GM19397 (cell line): Measurements from ENCODE around the gene RNF166.

Experiments
- ATAC-seq: cut with Tn5 transposase; IDR thresholded peaks from one replicate; pipeline ENCODE4 v1.9.1; 2021; ENCODE audit warnings: mild to moderate bottlenecking, moderate library complexity; ENCODE audit not compliant: unreplicated experiment

The RNF166 gene

DNA sequence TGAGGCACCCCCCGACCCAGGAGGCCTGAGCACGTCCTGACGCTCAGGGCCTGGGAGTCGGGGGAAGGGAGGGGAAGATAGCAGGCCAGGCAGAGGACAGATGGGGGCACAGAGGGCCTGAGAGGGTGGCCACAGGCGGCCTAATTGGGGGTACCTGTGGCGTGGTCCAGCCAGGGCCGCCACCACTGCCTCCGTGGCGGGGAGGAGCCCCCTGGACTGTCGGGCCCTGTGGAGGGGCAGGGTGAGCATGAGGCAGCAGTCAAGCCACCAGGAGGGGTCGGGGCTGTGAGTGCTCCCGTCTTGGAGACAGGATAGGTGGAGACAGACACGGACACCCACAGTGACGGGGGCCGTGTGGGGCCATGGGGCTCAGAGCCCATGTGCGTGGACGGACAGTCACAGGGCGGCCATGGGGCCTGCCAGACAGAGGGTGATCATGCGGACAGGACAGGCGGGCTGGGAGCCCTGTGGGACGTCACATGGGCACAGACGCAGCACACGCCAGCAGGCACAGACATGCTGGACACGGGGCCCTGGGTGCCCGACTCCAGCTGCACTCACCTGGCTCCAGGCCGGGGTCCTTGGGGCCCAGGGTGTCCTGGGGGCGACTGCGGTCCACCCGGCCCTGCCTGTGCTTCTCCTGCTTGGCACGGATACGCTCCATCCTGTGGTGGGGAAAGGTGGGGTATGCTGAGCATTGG lies 18.8 kb upstream of the RNF166 start:
- no peak for ATAC-seq

DNA sequence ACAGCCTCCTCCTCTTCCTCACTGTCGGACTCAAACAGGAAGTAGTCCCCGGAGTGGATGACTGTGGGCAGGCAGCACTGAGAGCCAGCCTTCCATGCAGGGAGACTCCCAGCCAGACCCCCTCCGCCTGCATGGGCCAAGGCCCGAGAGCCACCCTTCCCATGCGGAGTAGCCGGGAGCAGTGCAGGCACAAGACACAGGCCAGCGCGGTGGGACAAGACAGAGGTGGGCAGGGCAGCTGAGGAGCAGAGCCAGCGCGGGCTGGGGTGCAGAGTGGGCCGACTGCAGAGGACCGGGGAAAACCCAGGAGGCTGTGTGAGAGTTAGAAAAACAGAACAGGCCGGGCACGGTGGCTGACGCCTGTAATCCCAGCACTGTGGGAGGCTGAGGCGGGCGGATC lies 17.7 kb upstream of the RNF166 start:
- no peak for ATAC-seq

DNA sequence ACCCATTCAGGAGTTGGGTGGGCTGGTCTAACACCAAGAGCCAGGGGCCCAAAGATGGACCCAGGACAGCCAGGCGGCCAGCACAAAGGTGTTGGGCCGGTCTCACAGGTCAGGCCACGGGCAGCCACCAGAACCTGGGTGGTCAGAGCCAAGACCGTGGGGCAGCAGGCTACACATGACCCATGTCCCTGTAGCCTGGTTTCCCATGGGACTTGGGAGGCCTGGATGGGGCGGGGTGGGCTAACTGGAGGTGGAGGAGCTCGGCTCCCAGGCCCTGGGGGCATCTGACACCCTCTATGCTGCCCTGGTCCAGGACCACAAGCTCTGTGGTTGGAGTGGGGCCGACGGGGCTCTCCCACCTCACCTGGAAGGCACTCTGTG lies 17.3 kb upstream of the RNF166 start:
- ATAC-seq, result no peak

DNA sequence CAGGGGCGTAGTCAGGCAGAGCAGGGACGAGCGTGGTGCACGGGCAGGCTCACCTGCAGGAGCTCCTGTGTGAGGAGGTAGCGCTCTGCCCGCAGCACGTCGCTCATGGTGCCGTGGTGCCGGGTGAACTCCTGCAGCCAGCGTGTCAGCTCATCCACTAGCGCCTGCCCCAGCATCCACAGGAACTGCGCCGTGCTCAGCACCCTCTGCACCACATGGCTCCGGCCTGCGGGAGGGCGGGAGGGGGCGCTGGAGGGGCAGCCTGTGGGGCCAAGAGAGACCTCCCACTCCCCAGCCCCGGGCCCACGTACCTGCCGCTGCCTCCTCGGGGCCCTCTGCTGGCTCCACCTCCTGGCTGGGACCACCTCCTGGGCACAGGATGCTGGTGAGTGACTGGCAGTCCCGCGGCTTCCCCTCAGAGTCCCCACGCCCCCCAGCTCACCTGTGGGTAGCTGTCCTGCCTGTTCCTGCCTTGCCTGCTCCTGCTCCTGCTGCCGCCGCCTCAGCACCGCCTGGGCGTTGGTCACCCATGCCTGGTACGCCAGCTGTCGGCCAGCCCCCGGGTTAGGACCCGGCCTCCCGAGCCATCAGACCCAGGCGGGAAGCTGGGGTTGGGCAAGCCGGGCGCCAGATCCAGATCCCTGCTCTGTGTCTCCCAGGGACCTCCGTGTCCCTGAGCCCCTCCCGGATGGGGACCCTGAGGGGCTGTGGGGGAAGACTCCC lies 16.7 kb upstream of the RNF166 start:
- ATAC-seq, result no peak

DNA sequence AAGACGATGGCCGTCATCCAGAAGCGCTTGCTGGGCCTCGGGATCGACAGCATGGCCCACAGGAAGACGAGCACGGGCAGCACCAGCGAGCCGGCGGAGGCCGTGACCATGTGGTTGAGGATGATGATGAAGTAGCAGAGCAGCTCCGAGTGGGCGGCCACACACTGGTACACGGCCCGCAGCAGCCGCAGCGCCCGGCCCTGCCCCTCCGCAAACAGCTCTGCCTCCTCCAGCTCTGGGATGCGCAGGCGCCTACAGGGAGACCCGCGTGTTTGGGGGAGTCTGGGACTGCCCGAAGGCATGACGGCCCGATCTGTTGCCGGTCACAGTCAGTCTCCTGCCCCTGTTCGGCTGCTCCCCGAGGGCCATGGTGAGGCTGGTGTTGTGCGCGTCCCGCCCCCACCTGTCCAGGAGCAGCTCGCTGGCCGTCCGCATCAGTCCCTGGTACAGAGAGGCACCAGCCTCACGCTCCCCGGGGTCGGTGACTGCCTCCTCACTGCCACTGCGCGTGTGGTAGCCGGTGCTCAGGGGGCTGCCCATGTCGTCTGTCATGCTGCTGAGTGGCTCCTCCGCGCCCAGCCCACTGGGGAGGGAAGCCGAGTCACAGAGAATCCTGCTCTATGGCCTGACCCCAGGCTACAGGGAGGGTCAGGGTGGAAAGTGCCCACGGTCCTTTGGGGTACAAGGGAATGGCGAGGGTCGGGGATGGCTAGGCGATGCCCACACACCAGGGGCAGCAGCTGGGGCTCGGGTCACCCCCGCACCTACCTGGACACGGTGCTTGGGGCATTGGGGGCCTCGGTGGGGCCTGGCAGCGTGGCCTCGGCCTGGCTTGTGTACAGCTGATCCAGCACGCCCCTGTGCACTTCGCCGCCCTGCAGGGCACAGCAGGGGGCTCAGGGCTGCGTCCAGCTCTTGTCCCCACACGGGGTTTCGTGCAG lies 15.9 kb upstream of the RNF166 start:
- no peak for ATAC-seq

DNA sequence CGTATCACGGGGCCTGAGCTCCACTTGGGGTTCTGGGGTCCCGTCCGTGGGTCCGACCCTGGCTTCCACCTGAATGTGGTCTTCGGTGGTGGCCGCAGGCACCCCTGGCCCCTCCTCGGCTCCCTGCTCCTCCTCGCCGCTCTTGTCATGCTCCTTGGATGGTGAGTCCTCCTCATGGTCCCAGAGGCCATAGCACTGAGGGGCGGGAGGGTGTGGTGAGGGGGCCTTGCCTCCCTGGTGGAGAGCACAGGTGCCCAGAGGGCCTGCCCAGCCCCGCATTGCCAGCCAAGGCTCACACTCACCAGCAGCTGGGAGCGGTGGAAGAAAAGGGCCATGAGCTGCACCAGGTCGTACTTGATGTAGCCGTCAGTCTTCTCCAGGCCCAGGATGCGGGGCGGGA lies 15.0 kb upstream of the RNF166 start:
- ATAC-seq, result no peak

DNA sequence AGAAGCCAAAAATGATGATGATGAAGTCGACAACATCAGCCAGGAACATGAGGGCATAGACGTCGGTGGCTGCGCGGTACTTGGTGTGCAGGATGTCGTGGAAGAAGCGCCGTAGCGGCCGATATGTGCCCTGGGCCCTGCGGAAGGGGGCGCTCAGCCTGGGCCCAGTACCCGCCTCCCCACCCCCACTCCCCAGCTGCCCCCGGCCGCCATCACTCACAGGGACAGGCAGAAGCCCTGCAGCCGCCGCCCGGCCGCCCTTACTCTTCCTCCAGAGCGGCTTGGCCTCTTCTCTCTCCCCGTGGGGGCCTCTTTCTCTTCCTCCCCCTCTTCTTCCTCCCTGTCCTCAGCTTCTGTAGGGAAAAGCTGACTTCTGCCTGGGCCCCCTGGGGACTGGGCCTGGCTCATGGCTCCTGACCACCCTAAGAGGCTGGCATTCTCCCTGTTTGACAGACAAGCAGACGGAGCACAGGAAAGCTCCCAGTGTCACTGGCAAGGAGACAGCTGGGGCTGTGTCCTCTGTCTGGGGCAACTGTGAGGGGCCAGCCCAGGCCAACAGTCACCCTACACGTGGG lies 14.3 kb upstream of the RNF166 start:
- ATAC-seq, result no peak

DNA sequence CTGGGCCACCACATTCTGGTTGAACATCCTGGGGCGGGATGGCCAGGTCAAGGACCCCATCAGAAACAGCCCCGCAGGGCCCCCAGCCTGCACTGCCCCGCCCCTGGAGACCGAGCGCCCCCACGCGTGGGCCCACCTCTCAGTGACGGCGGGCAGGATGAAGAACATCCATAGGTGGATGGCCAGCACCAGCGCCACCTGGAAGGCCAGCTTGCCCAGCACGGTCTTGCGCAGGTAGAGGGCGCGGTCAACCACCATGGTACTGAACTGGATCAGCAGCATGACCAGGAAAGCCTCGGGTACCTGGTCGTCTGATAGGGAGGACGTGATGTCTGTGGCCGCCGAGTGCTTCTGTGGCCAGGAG lies 13.7 kb upstream of the RNF166 start:
- no peak for ATAC-seq

DNA sequence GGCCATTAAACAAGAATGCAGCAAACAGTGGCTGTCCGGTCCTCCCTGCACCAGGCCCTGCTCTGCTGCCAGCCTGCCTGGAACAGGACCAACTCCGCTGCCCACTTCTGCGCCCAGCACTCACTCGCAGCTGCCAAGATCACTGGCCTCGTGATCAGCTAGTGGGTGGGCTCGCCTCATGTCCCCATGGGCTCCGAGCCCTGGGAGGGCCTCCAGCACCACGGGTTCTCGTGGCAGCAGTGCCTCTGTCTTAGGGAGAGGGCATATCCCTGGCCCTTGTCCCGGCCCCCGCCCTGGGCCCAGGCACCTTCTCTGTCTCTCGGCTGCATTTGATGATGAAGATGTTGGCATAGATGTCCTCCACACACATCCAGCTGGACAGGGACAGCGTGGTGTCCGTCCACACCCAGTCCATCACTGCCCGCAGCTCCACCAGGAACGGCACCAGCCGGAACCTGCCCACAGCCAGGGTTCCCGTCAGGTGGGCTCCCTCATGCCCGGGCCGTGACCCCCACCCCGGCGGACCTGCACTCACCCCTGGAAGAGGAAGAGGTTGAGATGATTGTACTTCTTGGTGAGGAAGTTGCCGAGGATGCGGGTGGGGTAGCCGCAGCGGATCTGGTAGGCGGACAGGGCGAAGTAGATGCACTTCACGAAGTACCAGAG lies 13.2 kb upstream of the RNF166 start:
- ATAC-seq, result no peak

DNA sequence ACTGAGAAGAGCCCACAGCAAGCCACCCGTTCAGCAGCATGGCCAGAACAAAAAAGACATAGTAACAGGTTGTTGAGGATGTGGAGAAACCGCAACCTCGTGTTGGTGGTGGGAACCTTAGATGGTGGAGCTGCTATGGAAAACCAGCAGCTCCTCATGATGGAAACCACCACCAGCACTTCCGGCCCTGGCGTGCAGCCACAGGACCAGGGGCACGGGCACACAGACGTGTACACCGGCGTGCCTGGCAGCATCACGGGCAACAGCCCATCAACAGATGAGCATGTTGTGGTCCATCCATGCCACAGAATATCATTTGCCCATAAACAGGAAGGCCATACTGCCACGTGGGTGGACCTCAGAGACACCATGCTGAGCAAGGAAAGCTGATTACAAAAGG lies 12.0 kb upstream of the RNF166 start:
- no peak for ATAC-seq

DNA sequence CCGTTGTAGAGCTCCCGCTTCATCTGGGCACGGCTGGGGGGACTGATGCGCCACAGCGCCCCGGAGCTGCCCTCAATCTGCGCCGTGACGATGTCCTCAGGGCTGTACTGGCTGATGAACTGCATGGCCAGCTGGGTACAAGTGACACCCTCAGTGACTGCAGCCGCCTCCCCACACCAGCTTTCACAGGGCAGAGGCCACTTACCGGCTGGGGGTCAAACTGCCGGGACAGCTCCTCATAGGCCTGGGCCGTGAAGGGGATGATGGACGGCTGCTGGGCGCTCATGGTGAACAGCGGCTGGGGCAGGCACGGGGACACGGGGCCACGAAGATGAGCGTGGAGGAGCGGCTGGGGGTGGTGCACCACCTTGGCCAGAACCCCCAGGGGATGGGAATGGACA lies 10.4 kb upstream of the RNF166 start:
- ATAC-seq, result no peak

DNA sequence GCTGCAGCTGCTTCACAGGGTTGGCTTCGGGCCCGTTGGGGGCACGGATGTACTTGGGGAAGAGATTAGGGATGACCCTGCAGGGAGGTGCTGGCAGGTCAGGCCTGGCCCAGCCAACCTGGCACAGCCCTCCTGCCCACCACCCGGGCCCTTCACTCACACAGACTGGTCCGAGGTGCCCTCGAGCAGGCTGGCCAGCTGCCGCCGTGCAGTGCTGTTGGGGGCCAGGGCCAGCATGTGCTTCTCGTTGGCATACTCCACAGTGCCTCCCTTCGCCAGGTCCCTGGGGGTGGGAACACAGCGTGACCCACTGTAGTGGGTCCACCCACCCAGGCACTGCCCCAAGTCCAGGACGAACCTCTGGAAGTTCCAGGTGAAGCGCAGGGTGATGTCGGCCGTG lies 10.0 kb upstream of the RNF166 start:
- ATAC-seq, result no peak

DNA sequence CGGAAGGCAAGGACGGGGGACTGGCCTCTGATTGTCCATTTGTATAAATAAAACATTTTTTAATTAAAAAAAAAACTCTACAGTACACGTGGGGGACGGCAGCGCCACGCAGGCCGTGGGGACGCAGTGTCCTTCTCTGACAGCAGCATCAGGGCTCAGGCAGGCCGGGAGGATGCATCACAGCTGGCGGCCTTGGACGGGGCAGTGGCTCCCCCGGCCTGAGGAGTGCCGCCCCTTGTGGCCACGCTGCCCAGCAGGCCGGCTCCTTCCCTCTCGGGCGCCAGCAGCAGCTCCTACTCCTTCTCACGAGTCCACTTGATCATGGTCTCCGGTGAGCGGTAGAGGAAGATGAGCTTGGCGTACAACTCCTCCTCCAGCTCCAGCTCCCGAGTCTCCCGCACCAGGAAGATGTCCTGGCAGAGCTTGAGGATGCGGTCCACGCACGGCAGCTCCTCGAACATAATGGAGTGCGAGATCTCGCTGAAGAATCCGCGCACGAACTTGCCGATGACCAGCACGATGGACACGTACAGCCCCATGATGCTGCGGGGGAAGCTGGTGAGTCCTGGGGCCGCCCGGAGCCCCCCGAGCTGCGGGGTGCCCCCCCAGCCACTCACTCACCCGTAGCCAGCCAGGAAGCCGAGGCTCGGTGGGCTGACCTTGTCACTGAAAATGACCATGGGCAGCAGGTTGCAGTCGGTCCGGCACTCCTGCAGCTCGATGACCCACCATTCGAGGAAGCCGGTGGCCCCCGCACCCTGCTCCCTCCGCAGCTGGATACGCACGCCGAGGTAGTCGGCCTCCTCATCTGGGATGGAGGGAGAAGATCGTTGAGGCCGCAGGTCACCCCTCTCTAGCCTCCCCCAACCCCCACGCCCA lies 9.3 kb upstream of the RNF166 start:
- no peak for ATAC-seq

DNA sequence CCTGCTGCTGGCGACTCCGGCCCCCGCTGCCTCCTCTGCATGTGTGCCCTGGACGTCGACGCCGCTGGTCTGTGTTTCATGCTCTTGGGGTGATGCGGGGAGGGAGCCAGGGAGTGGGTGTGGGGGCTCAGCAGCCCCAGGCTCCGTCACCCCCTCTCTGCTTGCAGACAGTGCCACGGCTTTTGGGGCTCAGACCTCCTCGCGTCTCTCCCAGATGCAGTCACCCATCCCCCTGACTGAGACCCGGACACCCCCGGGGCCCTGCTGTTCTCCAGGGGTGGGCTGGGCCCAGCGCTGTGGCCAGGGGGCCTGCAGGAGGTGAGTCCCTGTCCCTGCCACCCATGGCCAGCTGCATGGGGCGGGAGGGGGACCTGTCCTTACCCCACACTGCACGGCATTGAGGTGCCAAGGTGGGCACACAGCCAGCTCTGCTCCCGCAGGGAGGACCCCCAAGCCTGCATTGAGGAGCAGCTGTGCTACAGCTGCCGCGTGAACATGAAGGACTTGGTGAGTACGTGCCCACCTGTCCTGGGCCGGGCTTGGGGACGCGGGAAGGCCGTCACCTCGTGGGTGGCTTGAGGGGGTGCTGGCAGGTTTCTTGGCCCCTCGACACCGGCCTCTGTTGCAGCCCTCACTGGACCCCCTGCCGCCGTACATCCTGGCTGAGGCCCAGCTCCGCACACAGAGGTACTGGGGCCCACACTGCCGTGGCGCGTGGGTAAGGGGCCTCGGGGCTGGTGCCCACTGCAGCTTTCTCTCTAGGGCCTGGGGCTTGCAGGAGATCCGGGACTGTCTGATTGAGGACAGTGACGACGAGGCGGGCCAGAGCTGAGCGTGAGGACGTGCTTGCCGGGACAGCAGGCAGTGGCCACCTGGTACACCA lies 8.5 kb upstream of the RNF166 start:
- ATAC-seq, result no peak

DNA sequence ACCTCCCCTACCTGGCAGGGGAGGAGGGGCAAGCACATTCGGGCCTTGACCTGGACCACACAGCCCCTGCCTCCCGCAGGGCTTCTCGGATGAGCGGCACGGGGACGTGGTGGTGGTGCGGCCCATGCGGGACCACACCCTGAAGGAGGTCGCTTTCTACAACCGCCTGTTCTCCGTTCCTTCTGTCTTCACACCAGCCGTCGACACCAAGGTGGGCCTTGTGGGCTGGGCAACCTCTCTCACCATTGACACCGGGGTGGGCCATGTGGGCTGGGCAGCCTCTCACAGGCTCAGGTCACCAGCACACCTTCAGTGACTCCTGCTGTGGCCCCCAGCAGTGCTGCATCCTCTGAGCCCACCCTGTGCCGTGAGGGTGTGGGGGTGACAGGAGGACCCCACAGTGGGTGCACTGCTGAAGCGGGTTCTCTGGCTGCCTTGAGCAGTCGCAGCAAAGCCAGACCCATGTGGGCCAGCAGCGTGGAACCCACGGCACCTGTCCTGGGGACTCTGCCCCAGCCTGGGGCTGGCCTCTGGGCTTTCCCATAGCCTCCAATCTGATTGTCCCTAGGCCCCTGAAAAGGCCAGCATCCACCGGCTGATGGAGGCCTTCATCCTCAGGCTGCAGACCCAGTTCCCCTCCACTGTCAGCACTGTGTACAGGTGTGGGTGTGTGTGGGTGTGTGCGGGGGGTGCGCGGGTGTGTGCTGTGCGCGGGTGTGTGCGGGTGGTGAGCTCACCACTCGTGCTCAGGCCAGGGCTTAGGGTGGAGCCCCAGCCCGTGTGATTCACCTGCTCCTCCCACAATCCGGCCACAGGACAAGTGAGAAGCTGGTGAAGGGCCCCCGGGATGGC lies 7.6 kb upstream of the RNF166 start:
- ATAC-seq, result no peak

DNA sequence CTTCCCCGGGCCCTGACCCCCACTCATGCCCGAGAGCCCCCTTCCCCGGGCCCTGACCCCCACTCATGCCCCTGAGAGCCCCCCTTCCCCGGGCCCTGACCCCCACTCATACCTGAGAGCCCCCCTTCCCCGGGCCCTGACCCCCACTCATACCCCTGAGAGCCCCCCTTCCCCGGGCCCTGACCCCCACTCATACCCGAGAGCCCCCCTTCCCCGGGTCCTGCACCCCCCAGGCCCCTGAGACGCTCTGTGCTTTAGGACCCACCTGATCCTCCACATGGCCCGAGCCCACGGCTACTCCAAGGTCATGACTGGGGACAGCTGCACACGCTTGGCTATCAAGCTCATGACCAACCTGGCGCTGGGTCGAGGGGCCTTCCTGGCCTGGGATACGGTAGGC lies 6.8 kb upstream of the RNF166 start:
- ATAC-seq, result no peak

DNA sequence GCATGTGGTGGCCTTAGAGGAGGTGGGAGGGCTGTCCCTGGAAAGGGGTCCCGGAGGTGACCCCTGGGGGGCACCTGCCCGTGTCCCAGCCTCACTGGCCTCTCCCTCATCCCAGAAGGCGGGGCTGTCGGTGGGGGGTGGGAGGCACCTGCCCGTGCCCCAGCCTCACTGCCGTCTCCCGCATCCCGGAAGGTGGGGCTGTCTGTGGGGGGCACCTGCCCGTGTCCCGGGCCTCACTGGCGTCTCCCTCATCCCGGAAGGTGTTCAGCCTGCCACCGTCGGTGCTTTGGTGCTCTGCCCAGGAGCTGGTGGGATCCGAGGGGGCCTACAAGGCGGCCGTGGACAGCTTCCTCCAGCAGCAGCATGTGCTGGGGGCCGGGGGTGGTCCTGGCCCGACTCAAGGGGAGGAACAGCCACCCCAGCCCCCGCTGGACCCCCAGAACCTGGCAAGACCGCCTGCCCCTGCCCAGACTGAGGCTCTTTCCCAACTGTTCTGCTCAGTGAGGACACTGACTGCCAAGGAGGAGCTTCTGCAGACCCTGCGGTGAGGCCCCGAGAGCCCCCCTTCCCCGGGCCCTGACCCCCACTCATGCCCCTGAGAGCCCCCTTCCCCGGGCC lies 6.3 kb upstream of the RNF166 start:
- ATAC-seq, result no peak
